NCI-H2196 treated with DMSO at 0.1 percent for 48 hours (cell line): ENCODE results near the gene PASK.

Experiments
- DNase-seq: peaks from one replicate; lab custom pipeline; 2025; ENCODE audit not compliant: unreplicated experiment; lab: John Stamatoyannopoulos, UW

PASK gene

DNA sequence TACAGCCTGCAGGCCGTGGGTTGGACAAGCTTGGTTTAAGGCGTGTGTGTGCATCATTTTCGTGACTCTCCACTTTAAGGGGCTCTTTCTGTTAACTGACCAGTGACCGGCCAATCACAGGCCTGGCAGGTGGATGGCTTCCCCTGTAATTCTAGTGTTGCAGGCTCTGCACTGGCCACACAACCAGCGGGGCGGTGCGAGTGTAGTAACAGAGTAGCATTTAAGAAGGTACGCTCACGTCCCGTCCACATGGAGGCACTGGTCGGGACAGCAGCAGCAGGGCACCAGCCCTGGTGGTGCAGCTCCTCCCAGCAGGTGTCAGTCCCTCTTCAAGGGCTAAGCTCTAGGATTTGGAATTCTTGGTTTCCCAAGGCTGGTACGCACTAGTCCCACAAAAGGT lies 31.2 kb upstream of the PASK start:
- no peak for DNase-seq

DNA sequence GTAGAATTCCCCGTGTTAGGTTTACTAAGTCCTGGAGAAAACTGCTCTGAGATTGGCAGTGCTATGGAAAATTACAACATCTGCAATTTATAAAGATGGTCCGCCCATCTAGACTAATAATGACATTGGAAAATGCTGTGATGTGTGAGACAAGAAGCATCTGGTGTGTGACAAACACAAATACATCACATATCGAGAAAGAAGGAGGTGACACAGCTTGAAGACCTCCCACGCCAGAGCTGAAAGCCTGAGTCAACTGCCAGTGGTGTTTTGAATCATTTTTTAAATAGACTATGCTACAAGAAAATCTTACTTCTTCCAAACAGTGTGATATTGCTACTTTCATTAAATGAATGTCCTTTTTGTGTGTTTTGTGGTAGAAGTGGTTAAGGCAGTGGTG lies 30.6 kb upstream of the PASK start:
- no peak for DNase-seq

GRCh38 chr2:241178961-241179360 lies 29.7 kb upstream of the PASK start:
- no peak for DNase-seq

- no peak for DNase-seq
Observed at GRCh38 chr2:241177526-241178334, 28.5 kb upstream of the PASK start.

DNA sequence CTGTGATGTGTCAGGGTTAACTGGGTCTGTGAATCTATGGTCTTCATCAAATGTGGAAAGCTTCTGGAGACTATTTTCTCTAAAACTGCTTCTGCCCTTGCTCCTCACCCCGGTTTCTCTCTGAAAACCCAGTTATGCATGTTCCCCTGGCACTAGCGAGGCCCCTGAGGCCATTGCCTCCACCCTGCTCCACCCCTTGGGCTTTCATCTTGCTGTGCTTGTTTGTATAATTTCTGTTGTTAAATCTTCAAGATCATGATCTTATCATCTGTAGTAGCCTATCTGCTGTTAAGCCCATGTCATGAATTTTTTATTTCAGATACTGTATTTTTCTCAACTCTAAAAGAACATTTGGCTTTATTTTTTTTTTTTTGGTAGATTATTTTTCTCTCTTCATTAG lies 24.3 kb upstream of the PASK start:
- DNase-seq: no peak

GRCh38 chr2:241168366-241168765 lies 19.1 kb upstream of the PASK start:
- no peak for DNase-seq

GRCh38 chr2:241163601-241164118 lies 14.4 kb upstream of the PASK start:
- DNase-seq: no peak

DNA sequence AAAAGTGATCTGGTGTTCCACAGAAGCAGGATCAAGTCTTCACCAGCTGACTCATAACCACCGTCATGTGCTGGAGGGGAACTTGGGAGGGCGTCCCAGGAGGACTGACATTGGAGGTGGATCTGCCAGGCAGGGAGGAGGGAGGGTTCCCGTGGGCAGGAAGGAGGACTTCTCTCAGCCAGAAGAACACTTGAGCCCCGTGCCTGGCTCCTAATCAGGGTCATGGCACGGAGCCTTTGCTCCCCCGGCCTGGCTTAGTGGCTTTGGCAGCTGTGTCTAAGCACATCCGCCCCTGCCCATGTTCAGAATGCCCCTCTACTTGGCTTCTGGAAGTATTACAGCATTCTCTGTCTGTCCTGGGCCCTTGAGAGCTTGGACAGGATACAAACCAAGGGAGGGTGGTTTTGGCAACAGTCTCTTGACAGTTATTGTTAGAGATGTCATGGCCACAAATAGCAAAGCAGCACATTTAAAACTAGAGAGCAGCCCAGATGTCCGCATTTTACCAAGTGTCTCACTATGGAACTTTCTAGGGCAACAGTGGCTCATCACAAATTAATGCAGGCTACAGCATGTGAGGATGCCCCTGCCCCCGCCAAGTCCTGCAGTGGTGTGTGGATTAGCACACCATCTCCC lies 12.5 kb upstream of the PASK start:
- DNase-seq: peak; percentile 68

DNA sequence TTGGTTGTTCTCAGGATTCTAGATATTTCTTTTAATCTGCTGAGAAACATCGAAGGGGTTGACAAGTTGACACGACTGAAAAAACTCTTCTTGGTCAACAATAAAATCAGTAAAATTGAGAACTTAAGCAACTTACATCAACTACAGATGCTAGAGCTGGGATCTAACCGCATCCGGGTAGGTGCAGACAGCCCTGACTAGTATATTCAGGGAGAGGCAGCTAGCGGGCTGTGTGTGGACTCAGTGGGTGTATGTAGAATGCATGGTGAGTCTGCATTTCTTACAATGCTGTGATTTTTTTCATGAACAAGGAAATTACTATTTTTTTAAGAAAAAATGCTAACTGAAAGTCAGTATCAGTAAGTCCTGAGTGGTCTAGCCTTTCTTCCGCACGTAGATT lies 11.0 kb upstream of the PASK start:
- DNase-seq: no peak

GRCh38 chr2:241159116-241159515 lies 9.8 kb upstream of the PASK start:
- DNase-seq: no peak

GRCh38 chr2:241158546-241158900 lies 9.3 kb upstream of the PASK start:
- no peak for DNase-seq

- no peak for DNase-seq
Observed at GRCh38 chr2:241157841-241158545, 8.7 kb upstream of the PASK start.

DNA sequence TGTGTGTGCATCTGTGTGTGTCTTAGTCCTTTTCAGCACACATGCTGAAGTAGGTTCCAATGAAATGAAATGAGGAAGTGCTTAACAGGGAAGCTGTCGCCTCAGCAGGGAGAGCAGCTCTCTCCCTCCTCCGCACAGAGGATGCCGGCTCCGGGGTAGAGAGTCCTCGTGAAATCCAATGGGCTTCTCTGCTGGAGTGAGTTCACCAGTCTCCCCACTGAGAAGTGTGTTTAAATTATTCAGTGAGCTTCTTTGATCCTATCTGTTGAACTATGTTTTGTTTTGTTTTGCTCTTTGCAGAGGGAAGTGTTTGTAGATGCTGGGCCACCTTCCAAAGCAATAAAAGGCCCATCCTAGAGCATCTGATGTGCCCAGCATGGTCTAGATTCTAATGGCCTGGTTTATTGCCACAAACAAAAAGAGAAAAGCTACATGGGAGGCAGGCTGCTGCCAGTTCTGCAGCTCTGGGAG lies 7.7 kb upstream of the PASK start:
- DNase-seq: peak; percentile 54

- no peak for DNase-seq
Observed at GRCh38 chr2:241155936-241156335, 6.7 kb upstream of the PASK start.

DNA sequence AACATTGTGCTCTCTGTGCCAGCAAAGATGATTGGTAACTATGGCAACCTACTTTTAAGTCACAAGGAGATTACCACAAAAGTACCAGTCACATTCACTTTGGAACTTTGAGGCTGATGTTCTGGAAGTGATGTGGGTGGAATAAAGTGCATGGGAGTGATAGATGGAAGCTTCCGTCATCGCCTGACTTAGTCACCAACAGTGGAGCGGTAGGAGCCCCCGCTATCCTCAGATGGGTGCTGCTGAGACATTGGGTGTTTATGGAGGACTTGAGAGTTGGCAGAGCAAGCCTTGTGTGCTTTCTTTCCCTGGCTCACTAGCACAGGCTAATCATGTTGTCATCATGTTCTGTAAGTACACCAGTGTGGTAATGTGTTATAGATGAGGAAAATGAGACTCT lies 5.6 kb upstream of the PASK start:
- no peak for DNase-seq

- DNase-seq: no peak
Observed at GRCh38 chr2:241153616-241154015, 4.3 kb upstream of the PASK start.

DNA sequence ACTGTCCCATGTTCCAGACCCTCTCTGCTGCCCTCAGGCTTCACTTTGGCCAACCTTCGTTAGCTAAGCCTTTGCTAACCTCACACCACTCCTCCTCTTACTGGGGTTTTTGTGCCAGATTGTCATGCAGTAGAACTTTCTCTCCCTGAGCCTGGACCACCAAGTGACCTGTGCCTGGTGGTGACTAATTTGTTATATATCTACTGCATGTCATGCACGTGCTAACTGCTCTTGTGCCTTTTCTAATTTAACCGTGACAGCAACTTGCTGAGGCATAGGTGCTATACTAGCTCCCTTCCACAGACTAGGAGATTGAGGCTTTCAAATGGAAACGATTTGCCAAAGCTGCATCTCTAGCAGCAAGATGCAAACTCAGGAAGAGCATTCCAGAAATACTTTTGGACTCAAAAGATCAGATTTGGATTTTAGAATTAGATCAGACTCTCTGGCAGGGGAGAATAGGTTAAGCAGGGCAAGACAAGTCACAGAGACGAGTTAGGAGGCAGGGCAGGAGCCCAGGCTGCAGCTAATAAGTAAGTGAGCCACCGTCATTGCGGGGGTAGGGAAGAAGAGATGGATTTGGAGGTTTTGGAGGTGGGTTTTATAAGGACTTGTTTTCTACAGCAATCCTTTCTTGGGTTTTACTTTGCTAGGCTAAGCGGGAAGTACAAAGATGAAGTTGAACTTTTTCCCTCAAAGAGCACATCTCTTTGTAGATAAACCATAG lies 2.8 kb upstream of the PASK start:
- no peak for DNase-seq

- DNase-seq: no peak
Observed at GRCh38 chr2:241150660-241151530, 1.6 kb upstream of the PASK start.

DNA sequence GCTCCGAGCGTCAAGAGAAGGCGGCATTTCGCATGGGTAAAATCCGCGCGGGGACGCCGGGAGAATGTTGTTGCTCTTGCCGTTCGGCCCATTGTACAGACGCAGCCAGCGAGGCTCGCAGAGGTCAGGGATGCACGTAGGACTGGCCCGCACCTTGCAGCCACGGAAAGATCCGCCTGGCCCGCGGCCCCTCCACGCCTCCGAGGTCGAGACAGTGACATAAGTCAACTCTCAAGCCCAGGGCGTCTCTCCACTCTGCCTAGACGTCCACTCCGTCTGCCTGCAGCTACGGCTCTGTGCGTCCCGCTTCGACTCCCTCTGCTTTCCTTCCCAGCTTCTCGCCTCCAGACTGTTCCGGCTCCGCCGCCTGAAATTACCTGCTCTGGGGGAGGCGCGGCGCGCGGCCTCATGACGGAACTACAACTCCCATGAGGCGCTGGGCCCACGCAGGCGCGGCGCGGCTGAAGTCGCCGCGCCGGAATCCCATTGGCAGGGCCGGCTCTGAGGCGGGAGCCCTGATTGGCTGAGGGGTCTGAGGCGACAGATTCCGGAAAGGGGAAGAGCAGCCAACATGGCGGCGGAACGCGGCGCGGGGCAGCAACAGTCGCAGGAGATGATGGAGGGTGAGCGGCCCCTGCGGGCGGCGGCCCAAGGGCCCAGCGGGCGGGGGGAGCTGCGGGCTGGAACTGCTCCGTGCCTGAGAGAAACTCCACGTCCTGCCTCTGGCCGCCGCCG lies 820 bp upstream of the PASK start, which contains the start of gene PPP1R7:
Gene PPP1R7, plus strand, starts transcription at position 543 of the 735 bp plus-strand sequence. Its CDS starts 29 bp downstream, at position 572.
- peak; percentile 93 for DNase-seq

DNA sequence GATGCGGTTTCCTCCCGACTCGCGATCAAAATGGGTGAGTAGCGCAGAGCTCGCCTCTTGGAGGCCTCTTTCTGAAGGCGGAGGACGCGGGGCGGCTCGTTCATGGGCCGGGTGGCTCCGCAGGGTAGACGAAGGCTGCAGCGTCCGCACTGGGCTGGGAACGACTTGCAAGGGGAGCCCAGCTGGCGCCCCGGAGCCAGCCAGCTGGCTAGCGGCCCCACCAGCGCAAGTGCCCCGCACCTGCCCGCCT lies 328 bp upstream of the PASK start:
- no peak for DNase-seq
